Smooth muscle cell (in vitro differentiated cells): ENCODE data around the gene TTC31. TPM values are rescaled to one million over a fixed set of nuclear protein-coding genes. Genes with fewer than 3 reads are reported as not detected.

Experiments
- DNase-seq: peaks from one replicate; lab custom pipeline; 2025; ENCODE audit not compliant: unreplicated experiment; lab: John Stamatoyannopoulos, UW
- H2AFZ ChIP-seq: fragments of 200-600 bp; sonication (generic); 2 replicates; pipeline ENCODE4 v1.6.0; 2016; ENCODE audit warnings: antibody characterized with exemption, low read depth, mild to moderate bottlenecking
- H3F3A ChIP-seq: fragments of 200-600 bp; sonication (generic); 2 replicates; pipeline ENCODE4 v1.6.0; 2017; ENCODE audit warnings: antibody characterized with exemption, low read depth
- H3K27ac ChIP-seq: fragments of 200-600 bp; sonication (generic); 2 replicates; pipeline ENCODE4 v1.5.1; 2016; ENCODE audit warnings: low read depth, mild to moderate bottlenecking
- H3K27me3 ChIP-seq: fragments of 200-600 bp; sonication (generic); 2 replicates; pipeline ENCODE4 v1.6.1; 2016; ENCODE audit warnings: low read depth, mild to moderate bottlenecking
- H3K36me3 ChIP-seq: fragments of 200-600 bp; sonication (generic); 2 replicates; pipeline ENCODE4 v1.5.1; 2016; ENCODE audit warnings: low read depth
- H3K4me1 ChIP-seq: fragments of 200-600 bp; sonication (generic); 2 replicates; pipeline ENCODE4 v1.5.1; 2016; ENCODE audit warnings: low read depth
- H3K4me2 ChIP-seq: fragments of 200-600 bp; sonication (generic); 2 replicates; pipeline ENCODE4 v1.6.0; 2016; ENCODE audit warnings: mild to moderate bottlenecking
- H3K4me3 ChIP-seq: fragments of 200-600 bp; sonication (generic); 2 replicates; pipeline ENCODE4 v1.5.1; 2016; ENCODE audit warnings: mild to moderate bottlenecking
- H3K79me2 ChIP-seq: fragments of 200-600 bp; sonication (generic); 2 replicates; pipeline ENCODE4 v1.6.0; 2016; ENCODE audit warnings: low read depth, mild to moderate bottlenecking
- H3K9ac ChIP-seq: fragments of 200-600 bp; sonication (generic); 2 replicates; pipeline ENCODE4 v1.6.0; 2016; ENCODE audit warnings: low read depth
- H3K9me3 ChIP-seq: fragments of 200-600 bp; sonication (generic); replicated peaks from 2 replicates; pipeline ENCODE4 v1.5.1; 2016; ENCODE audit warnings: low read depth
- H4K20me1 ChIP-seq: fragments of 200-600 bp; sonication (generic); 2 replicates; pipeline ENCODE4 v1.6.0; 2016; ENCODE audit warnings: low read depth
- WGBS: methylation state at CpG from one replicate; pipeline ENCODE4 v1.1.7; 2016; ENCODE audit warnings: low lambda C conversion rate; 5-methylcytosine and 5-hydroxymethylcytosine counted together
- polyA plus RNA-seq: library from polyadenylated mRNA; unstranded; fragments of >200 nt; fragmentation: Nextera tagmentation; extraction: Ambion mirVana; gene quantifications from 2 replicates; pipeline ENCODE4 v1.2.1, GENCODE V29; 2016
- total RNA-seq: library from RNA; depleted of rRNA; stranded (reverse); fragments of >200 nt; gene quantifications from 2 replicates; pipeline ENCODE4 v1.2.3, GENCODE V29; 2014
- TF ChIP-seq, protein P1 (sequence below): fragments of 200-600 bp; sonication (generic); IDR thresholded peaks from 2 replicates; pipeline ENCODE4 v1.5.1; 2017; ENCODE audit warnings: borderline replicate concordance, mild to moderate bottlenecking, antibody characterized with exemption; ENCODE audit not compliant: insufficient read depth, poor library complexity, severe bottlenecking

Gene TTC31
- total RNA-seq (18.7 and 23.3 TPM in 2 replicates), polyA plus RNA-seq (17.3 and 19.9 TPM in 2 replicates)

GRCh38 chr2:74482801-74483674, at the start of gene TTC31, which contains the start of gene CCDC142:
Gene TTC31 (plus strand): TSS chr2:74483081. CDS start chr2:74483096, 15 bp downstream.
Gene CCDC142 (minus strand): TSS chr2:74482998. CDS start chr2:74482837, 161 bp downstream.
- H3K9me3 ChIP-seq = no peaks in the 10 kb centered on the region
- no peaks in the 10 kb centered on the region for H3F3A ChIP-seq
- 3% methylated on average over 50 of the region's 50 CpGs for WGBS
- peak within 1 kb of the TSS; percentile 20 for H3K27ac ChIP-seq
- TF ChIP-seq, protein P1, sequence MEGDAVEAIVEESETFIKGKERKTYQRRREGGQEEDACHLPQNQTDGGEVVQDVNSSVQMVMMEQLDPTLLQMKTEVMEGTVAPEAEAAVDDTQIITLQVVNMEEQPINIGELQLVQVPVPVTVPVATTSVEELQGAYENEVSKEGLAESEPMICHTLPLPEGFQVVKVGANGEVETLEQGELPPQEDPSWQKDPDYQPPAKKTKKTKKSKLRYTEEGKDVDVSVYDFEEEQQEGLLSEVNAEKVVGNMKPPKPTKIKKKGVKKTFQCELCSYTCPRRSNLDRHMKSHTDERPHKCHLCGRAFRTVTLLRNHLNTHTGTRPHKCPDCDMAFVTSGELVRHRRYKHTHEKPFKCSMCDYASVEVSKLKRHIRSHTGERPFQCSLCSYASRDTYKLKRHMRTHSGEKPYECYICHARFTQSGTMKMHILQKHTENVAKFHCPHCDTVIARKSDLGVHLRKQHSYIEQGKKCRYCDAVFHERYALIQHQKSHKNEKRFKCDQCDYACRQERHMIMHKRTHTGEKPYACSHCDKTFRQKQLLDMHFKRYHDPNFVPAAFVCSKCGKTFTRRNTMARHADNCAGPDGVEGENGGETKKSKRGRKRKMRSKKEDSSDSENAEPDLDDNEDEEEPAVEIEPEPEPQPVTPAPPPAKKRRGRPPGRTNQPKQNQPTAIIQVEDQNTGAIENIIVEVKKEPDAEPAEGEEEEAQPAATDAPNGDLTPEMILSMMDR = peak; percentile 84
- H3K27me3 ChIP-seq = no peaks in the 10 kb centered on the region
- peak within 1 kb of the TSS; percentile 42 for H3K9ac ChIP-seq
- peaks cover 47% of the 10 kb centered on the region for H3K79me2 ChIP-seq
- peak within 1 kb of the TSS; percentile 86 for H2AFZ ChIP-seq
- H3K4me2 ChIP-seq = peak within 1 kb of the TSS; percentile 96
- H4K20me1 ChIP-seq = no peaks in the 10 kb centered on the region
- H3K4me3 ChIP-seq = peak within 1 kb of the TSS; percentile 79
- H3K36me3 ChIP-seq = no peaks in the 10 kb centered on the region
- DNase-seq = peak; percentile 90
- peaks cover 18% of the 10 kb centered on the region for H3K4me1 ChIP-seq

DNA sequence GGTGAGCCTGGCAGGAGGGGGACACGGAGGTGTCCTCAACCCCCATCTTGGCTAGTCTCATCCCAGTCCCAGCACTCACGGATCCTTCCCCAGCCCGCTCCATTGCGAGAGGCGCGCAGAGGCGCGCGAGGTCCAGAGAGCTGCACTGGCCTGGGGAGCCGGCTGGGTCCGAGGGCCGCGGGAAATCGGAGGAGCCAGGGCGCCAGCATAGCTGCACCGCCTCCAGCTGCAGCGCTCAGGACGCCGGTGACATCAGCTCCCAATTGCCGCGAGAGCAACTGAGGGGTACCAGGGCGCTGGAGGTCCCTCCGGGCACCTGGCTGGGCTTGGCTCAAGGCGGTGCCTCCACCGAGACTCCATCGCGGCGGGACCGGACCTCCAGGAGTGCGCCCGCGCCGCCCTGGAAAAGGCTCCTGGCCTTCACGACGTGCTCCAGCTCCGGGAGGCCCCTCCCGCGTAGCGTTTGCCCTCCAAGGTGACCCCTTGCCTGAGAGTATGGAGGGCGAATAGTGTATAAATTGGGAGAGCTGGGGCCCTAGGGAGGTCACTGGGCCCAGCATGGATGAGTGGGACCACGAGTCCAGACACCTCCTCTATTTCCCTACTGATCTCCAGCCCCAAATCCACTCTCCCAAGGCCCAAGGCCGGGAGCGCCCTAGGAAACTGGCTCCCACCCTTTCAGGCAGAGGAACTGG, 46.6 kb upstream of the TTC31 start:
- H2AFZ ChIP-seq = no peak overlapping the region
- H3K4me1 ChIP-seq = peaks cover 30% of the 10 kb centered on the region
- H3F3A ChIP-seq = peaks cover 17% of the 10 kb centered on the region
- no peak for DNase-seq
- H3K27ac ChIP-seq = no peak overlapping the region
- H4K20me1 ChIP-seq = peaks cover 81% of the 10 kb centered on the region
- no peaks in the 10 kb centered on the region for H3K9me3 ChIP-seq
- H3K4me2 ChIP-seq = peak overlapping the region; percentile 96
- TF ChIP-seq, protein P1 = no peak
- no peak overlapping the region for H3K4me3 ChIP-seq
- no peaks in the 10 kb centered on the region for H3K27me3 ChIP-seq
- H3K9ac ChIP-seq = no peak overlapping the region
- peaks cover 5% of the 10 kb centered on the region for H3K36me3 ChIP-seq
- peaks cover 83% of the 10 kb centered on the region for H3K79me2 ChIP-seq
- 96% methylated on average over 42 of the region's 43 CpGs for WGBS

- H3K36me3 ChIP-seq = no peaks in the 10 kb centered on the region
- H3K9me3 ChIP-seq = no peaks in the 10 kb centered on the region
- no peak overlapping the region for H3K4me3 ChIP-seq
- no peak overlapping the region for H3K9ac ChIP-seq
- 53% methylated on average over 6 of the region's 6 CpGs for WGBS
- no peak for DNase-seq
- H2AFZ ChIP-seq = no peak overlapping the region
- H4K20me1 ChIP-seq = peaks cover 72% of the 10 kb centered on the region
- no peaks in the 10 kb centered on the region for H3K27me3 ChIP-seq
- peak overlapping the region; percentile 11 for H3K27ac ChIP-seq
- H3K79me2 ChIP-seq = peaks cover 78% of the 10 kb centered on the region
- peaks cover 11% of the 10 kb centered on the region for H3F3A ChIP-seq
- peak overlapping the region; percentile 96 for H3K4me2 ChIP-seq
- TF ChIP-seq, protein P1 = no peak
- peaks cover 30% of the 10 kb centered on the region for H3K4me1 ChIP-seq
Measured at GRCh38 chr2:74436848-74437695, 45.8 kb upstream of the TTC31 start.
